Progenitor cell of endocrine pancreas (in vitro differentiated cells): Measurements from ENCODE around the gene EIF4E2. TPM values are rescaled to one million over a fixed set of nuclear protein-coding genes. Genes with fewer than 3 reads are reported as not detected.

Experiments used
- DNase-seq: peaks from one replicate; pipeline ENCODE4 v3.0.0; 2021; ENCODE audit warnings: low spot score; ENCODE audit not compliant: unreplicated experiment
- H3K27ac Mint-ChIP-seq: 2 replicates; pipeline ENCODE4 v1.8.0; 2021; ENCODE audit warnings: mild to moderate bottlenecking, moderate library complexity, mixed read lengths
- H3K27me3 Mint-ChIP-seq: 2 replicates; pipeline ENCODE4 v1.8.0; 2021; ENCODE audit warnings: mixed read lengths
- H3K36me3 Mint-ChIP-seq: 2 replicates; pipeline ENCODE4 v1.8.0; 2022; ENCODE audit warnings: mixed read lengths; ENCODE audit not compliant: insufficient read depth
- H3K4me1 Mint-ChIP-seq: 2 replicates; pipeline ENCODE4 v1.8.0; 2021; ENCODE audit warnings: low read depth, mixed read lengths
- H3K4me3 Mint-ChIP-seq: 2 replicates; pipeline ENCODE4 v1.8.0; 2021; ENCODE audit warnings: low read depth, mild to moderate bottlenecking, moderate library complexity, mixed read lengths
- H3K9me3 Mint-ChIP-seq: 2 replicates; pipeline ENCODE4 v1.8.0; 2021; ENCODE audit warnings: low read depth, mixed read lengths
- total RNA-seq: library from RNA; stranded (reverse); gene quantifications from 2 replicates; pipeline ENCODE4 v1.2.1, GENCODE V29; 2021
- TF ChIP-seq, protein P1 (sequence below): fragments of 200-600 bp; sonication (generic); IDR thresholded peaks from one replicate; pipeline ENCODE4 v1.5.0; 2021; ENCODE audit warnings: antibody characterized with exemption, mild to moderate bottlenecking; ENCODE audit not compliant: unreplicated experiment

Gene EIF4E2
- total RNA-seq, 1 donor from 2014 or later = 81.9 TPM

DNA sequence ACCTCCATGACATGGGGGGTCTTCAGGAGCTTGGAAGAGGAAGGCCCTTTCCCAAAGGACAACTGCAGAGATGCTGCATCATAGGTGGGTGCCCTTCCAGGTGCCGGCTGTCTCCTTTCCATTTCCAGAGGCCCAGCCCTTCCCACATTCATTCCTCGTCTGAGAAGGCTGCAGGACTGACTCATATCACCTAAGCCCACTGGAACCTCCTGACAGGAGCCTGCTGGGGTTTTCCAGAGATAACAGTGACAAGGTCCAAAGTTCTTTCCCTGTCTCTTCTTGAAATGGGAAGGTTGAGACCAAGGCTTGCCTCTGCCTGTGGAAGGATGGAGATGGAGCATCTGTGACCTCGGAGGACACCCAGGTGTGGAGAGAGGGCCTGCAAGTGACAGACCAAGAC, 33.9 kb upstream of the EIF4E2 start:
- TF ChIP-seq, protein P1, sequence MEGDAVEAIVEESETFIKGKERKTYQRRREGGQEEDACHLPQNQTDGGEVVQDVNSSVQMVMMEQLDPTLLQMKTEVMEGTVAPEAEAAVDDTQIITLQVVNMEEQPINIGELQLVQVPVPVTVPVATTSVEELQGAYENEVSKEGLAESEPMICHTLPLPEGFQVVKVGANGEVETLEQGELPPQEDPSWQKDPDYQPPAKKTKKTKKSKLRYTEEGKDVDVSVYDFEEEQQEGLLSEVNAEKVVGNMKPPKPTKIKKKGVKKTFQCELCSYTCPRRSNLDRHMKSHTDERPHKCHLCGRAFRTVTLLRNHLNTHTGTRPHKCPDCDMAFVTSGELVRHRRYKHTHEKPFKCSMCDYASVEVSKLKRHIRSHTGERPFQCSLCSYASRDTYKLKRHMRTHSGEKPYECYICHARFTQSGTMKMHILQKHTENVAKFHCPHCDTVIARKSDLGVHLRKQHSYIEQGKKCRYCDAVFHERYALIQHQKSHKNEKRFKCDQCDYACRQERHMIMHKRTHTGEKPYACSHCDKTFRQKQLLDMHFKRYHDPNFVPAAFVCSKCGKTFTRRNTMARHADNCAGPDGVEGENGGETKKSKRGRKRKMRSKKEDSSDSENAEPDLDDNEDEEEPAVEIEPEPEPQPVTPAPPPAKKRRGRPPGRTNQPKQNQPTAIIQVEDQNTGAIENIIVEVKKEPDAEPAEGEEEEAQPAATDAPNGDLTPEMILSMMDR = no peak
- peaks cover 57% of the 10 kb centered on the region for H3K27me3 Mint-ChIP-seq
- H3K4me1 Mint-ChIP-seq = peaks cover 1% of the 10 kb centered on the region
- no peak for DNase-seq
- no peaks in the 10 kb centered on the region for H3K36me3 Mint-ChIP-seq
- no peak overlapping the region for H3K4me3 Mint-ChIP-seq
- no peak overlapping the region for H3K27ac Mint-ChIP-seq
- H3K9me3 Mint-ChIP-seq = no peaks in the 10 kb centered on the region

DNA sequence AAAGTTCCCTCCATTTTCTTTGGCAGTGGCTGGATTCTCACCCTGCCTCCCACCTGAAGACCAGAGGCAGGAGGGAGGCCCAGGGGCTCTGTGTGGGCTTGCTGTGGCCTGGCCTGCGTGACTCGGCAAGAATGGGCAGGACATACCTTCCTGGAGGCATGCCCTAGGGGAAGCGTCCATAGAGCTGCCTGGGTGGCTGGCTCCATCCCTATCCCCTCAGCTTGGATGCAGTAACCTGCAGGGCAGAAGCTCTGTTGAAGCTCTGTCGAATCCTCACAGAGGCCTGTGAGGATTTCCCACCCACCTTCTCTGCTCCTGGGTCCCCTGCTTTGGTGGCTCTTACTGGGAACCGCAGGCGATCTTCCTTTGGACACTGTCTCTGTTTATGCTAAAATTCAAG, 31.6 kb upstream of the EIF4E2 start:
- Mint-ChIP-seq H3K27me3 (peaks cover 58% of the 10 kb centered on the region), H3K27ac (no peak overlapping the region), H3K4me3 (no peak overlapping the region), H3K36me3 (no peaks in the 10 kb centered on the region), H3K4me1 (peaks cover 1% of the 10 kb centered on the region), H3K9me3 (no peaks in the 10 kb centered on the region)
- no peak for DNase-seq
- TF ChIP-seq, protein P1 = no peak

GRCh38 chr2:232519581-232520438, 30.7 kb upstream of the EIF4E2 start, which contains the start of gene PRSS56:
Gene PRSS56, plus strand, starts transcription at chr2:232520388. Its CDS starts 211 bp downstream, at chr2:232520599.
- TF ChIP-seq, protein P1 = no peak
- no peak for DNase-seq
- no peak within 1 kb of the TSS for H3K4me3 Mint-ChIP-seq
- no peaks in the 10 kb centered on the region for H3K9me3 Mint-ChIP-seq
- no peak within 1 kb of the TSS for H3K27ac Mint-ChIP-seq
- peaks cover 58% of the 10 kb centered on the region for H3K27me3 Mint-ChIP-seq
- no peaks in the 10 kb centered on the region for H3K36me3 Mint-ChIP-seq
- H3K4me1 Mint-ChIP-seq = peaks cover 1% of the 10 kb centered on the region

DNA sequence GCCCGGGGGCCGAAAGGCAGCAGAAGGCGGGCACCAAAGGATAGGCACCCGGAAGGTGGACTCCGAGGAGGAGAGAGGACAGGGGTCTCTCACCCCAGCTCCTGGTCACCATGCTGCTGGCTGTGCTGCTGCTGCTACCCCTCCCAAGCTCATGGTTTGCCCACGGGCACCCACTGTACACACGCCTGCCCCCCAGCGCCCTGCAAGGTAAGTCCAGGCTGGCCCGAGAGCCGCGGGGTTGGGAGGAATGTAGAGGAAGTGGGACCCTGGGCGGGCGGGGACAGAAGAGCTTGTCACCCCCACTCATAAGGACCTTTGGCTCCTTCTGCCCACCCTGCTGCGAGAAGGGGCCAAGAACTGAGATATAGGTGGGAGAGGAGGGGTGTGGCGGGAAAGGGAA, 30.0 kb upstream of the EIF4E2 start:
- TF ChIP-seq, protein P1 = no peak
- H3K4me1 Mint-ChIP-seq = peaks cover 1% of the 10 kb centered on the region
- H3K9me3 Mint-ChIP-seq = no peaks in the 10 kb centered on the region
- H3K27ac Mint-ChIP-seq = no peak overlapping the region
- no peaks in the 10 kb centered on the region for H3K36me3 Mint-ChIP-seq
- H3K4me3 Mint-ChIP-seq = no peak overlapping the region
- H3K27me3 Mint-ChIP-seq = peaks cover 56% of the 10 kb centered on the region
- DNase-seq = no peak

DNA sequence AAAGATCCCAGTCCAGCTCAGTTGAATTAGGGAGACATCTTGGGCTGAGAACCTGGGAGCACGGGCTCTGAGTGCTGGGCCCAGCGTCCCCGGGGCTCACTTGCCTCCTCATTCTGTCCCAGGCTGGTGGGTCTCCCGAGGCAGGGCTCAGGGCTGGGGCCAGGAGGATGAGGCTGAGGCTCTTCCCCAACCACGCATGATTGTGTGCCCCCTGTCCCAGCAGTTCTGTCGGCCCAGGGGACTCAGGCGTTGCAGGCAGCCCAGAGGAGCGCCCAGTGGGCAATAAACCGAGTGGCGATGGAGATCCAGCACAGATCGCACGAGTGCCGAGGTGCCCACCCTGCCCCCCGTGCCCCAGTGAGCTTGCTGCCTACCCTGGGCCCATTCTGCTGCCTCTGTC, 29.4 kb upstream of the EIF4E2 start:
- TF ChIP-seq, protein P1 = no peak
- no peaks in the 10 kb centered on the region for H3K9me3 Mint-ChIP-seq
- no peaks in the 10 kb centered on the region for H3K36me3 Mint-ChIP-seq
- peaks cover 52% of the 10 kb centered on the region for H3K27me3 Mint-ChIP-seq
- DNase-seq = no peak
- H3K27ac Mint-ChIP-seq = no peak overlapping the region
- peaks cover 1% of the 10 kb centered on the region for H3K4me1 Mint-ChIP-seq
- H3K4me3 Mint-ChIP-seq = no peak overlapping the region
